Thoracic aorta (tissue), 2 donors: ENCODE data around the gene LRRC58. TPM values are rescaled to one million over a fixed set of nuclear protein-coding genes. Genes with fewer than 3 reads are reported as not detected.

Source experiments
- ATAC-seq: fragments of 150-250 bp; one replicate; pipeline ENCODE4 v1.8.0; 2017; ENCODE audit warnings: low read depth; ENCODE audit not compliant: insufficient number of reproducible peaks, low FRiP score
- DNase-seq: peaks from one replicate; pipeline ENCODE4 v3.0.0-alpha.2; 2020; ENCODE audit warnings: low spot score
- H3K27ac ChIP-seq, 2 donors: fragments of 200-600 bp; sonication (generic); 1 replicate in 1 of 2; 2 replicates in 1 of 2; pipeline ENCODE4 v1.5.1; 2016; ENCODE audit warnings: mild to moderate bottlenecking in 2 of 2, moderate library complexity in 2 of 2
- H3K27me3 ChIP-seq: fragments of 200-600 bp; sonication (generic); replicated peaks from 2 replicates; pipeline ENCODE4 v1.6.0; 2016; ENCODE audit warnings: mild to moderate bottlenecking; ENCODE audit not compliant: insufficient read depth
- H3K36me3 ChIP-seq: fragments of 200-600 bp; sonication (generic); one replicate; pipeline ENCODE4 v1.5.1; 2016
- H3K4me1 ChIP-seq, 2 donors: fragments of 200-600 bp; sonication (generic); 1 replicate in 1 of 2; 2 replicates in 1 of 2; pipeline versions ENCODE4 v1.5.1 to v1.6.0; 2016; ENCODE audit warnings: low read depth in 2 of 2, mild to moderate bottlenecking in 1 of 2; ENCODE audit not compliant: control insufficient read depth in 1 of 2
- H3K4me3 ChIP-seq: fragments of 200-600 bp; sonication (generic); 2 replicates; pipeline ENCODE4 v1.5.1; 2016; ENCODE audit warnings: mild to moderate bottlenecking
- H3K9me3 ChIP-seq: fragments of 200-600 bp; sonication (generic); 2 replicates; pipeline ENCODE4 v1.5.1; 2016
- total RNA-seq, 2 donors: library from RNA; depleted of rRNA; stranded (reverse); fragments of >200 nt; gene quantifications; one replicate each; pipeline versions ENCODE4 v1.1.0 to v1.2.3, GENCODE V29; 2016
- TF ChIP-seq, protein P1 (sequence below): fragments of 200-600 bp; sonication (generic); IDR thresholded peaks from one replicate; pipeline ENCODE4 v1.5.1; 2019; ENCODE audit warnings: antibody characterized with exemption

LRRC58 gene
- total RNA-seq, 2 donors from 2014 or later, result 27.9 to 35.6 TPM

DNA sequence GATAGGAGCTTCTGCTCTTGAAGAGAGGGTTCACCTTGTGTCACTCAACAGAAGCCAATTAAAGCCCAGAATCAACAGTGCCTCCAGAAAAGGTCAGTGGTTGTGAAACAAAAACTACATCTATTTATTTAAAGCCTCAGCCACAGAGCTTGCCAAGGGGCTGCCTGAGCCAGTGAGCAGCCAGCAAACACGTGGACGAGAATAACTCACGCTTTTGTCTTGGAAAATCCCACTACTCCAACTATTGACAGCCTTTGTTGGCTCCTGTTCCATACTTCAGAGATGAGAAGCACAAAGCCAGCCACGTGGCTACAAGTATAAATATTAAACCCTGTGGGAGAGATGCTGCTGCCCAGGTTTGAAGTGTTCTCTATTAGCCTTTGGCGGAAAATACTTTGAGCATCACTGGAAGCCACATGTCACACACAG lies 74.4 kb downstream of the LRRC58 start:
- Histone ChIP-seq H3K36me3 (no peaks in the 10 kb centered on the region), H3K9me3 (no peaks in the 10 kb centered on the region), H3K27ac (no peak overlapping the region), H3K4me1 (no peaks in the 10 kb centered on the region), H3K27me3 (no peaks in the 10 kb centered on the region), H3K4me3 (no peak overlapping the region)
- ATAC-seq, result no peak
- TF ChIP-seq, protein P1, sequence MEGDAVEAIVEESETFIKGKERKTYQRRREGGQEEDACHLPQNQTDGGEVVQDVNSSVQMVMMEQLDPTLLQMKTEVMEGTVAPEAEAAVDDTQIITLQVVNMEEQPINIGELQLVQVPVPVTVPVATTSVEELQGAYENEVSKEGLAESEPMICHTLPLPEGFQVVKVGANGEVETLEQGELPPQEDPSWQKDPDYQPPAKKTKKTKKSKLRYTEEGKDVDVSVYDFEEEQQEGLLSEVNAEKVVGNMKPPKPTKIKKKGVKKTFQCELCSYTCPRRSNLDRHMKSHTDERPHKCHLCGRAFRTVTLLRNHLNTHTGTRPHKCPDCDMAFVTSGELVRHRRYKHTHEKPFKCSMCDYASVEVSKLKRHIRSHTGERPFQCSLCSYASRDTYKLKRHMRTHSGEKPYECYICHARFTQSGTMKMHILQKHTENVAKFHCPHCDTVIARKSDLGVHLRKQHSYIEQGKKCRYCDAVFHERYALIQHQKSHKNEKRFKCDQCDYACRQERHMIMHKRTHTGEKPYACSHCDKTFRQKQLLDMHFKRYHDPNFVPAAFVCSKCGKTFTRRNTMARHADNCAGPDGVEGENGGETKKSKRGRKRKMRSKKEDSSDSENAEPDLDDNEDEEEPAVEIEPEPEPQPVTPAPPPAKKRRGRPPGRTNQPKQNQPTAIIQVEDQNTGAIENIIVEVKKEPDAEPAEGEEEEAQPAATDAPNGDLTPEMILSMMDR, result no peak
- no peak for DNase-seq

Other genes with a start within 250 kb of the LRRC58 start
- gene GPR156, start 64.1 kb downstream of the LRRC58 start, total RNA-seq, result under 1 TPM; 0.27 to 0.35 TPM
- gene FSTL1, start 101.6 kb upstream of the LRRC58 start, total RNA-seq, result 100 to 1,000 TPM; 601 to 687 TPM
- gene NDUFB4, start 247.0 kb upstream of the LRRC58 start, total RNA-seq, result 10 to 100 TPM; 23.5 to 62.3 TPM